Osteoblast (primary cell): ENCODE data around the gene TESPA1. TPM values are rescaled to one million over a fixed set of nuclear protein-coding genes. Genes with fewer than 3 reads are reported as not detected.
"Not testable (repeated sequence)": the region's sequence is repeated elsewhere in the genome, so short reads cannot be mapped to it uniquely, and the experiment has no call there.

ENCODE experiments used
- DNase-seq: peaks from one replicate; pipeline ENCODE4 v3.0.0; 2011; ENCODE audit warnings: low spot score, mixed read lengths; ENCODE audit not compliant: insufficient read length; ENCODE audit errors: missing footprints
- H2AFZ ChIP-seq: 2 replicates; pipeline ENCODE4 v1.6.0; 2011; ENCODE audit warnings: mild to moderate bottlenecking, low read length
- H3K27ac ChIP-seq: 2 replicates; pipeline ENCODE4 v1.5.1; 2011; ENCODE audit warnings: mild to moderate bottlenecking, low read depth, low read length, moderate library complexity
- H3K27me3 ChIP-seq: 2 replicates; pipeline ENCODE4 v1.6.0; 2012; ENCODE audit warnings: mild to moderate bottlenecking, control low read depth, inconsistent platforms, low read length, moderate library complexity; ENCODE audit not compliant: insufficient read depth
- H3K36me3 ChIP-seq: 2 replicates; pipeline ENCODE4 v1.5.1; 2011; ENCODE audit warnings: mild to moderate bottlenecking, low read length, control low read depth, moderate library complexity; ENCODE audit not compliant: insufficient read depth
- H3K4me1 ChIP-seq: 2 replicates; pipeline ENCODE4 v1.5.1; 2011; ENCODE audit warnings: mild to moderate bottlenecking, low read length, control low read depth, moderate library complexity; ENCODE audit not compliant: insufficient read depth
- H3K4me2 ChIP-seq: 2 replicates; pipeline ENCODE4 v1.6.0; 2011; ENCODE audit warnings: mild to moderate bottlenecking, low read length; ENCODE audit not compliant: insufficient read depth
- H3K4me3 ChIP-seq: fragments of 200-600 bp; sonication (generic); 3 replicates; pipeline ENCODE4 v1.5.1; 2012; ENCODE audit warnings: mild to moderate bottlenecking, low read length, inconsistent platforms; ENCODE audit not compliant: insufficient read depth
- H3K79me2 ChIP-seq: 2 replicates; pipeline ENCODE4 v1.6.0; 2012; ENCODE audit warnings: mild to moderate bottlenecking, low read length, control low read depth, inconsistent platforms; ENCODE audit not compliant: insufficient read depth
- H3K9me3 ChIP-seq: 2 replicates; pipeline ENCODE4 v1.5.1; 2011; ENCODE audit warnings: low read depth, low read length, control low read depth
- H4K20me1 ChIP-seq: 2 replicates; pipeline ENCODE4 v1.6.0; 2012; ENCODE audit warnings: mild to moderate bottlenecking, low read length, control low read depth; ENCODE audit not compliant: insufficient read depth
- total RNA-seq: library from RNA; depleted of rRNA; stranded (reverse); fragments of >200 nt; gene quantifications from 2 replicates; pipeline ENCODE4 v1.2.3, GENCODE V29; 2012
- TF ChIP-seq, protein P1 (sequence below): IDR thresholded peaks from 2 replicates; pipeline ENCODE4 v1.5.1; 2011; ENCODE audit warnings: mild to moderate bottlenecking, low read depth, low read length, moderate library complexity; ENCODE audit errors: extremely low read depth

Gene TESPA1
- total RNA-seq, 1 donor, result not detected

DNA sequence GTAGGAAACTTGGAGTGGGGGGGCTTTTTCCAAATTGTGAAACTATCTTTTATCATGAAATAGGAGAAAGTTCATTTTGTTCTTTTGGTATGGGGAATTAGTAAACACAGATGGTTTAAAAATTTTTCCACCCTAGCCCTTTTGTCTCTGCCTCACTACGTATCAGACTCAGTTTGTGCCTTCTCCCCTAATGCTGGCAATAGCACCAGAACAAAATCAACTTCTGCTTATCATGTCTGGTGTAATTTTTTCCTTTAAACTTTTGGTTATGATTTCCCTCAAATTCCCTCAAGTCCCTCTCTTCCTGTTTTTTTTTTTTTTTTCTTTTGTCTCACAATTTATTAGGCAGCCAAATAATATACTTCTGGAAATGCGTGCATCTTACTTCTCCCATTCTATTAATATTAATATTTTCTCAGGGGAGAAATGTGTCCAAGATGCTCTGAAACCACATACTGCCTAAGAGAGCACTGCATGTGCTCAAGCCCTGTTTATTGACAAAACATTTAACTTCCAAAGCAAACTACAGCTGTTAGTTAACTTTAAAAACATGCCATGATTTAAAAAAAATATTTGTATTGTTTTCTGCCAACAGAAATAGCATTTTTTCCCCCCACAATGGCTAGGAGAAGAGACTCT, 35.4 kb downstream of the TESPA1 start:
- Histone ChIP-seq H3K27me3 (no peaks in the 10 kb centered on the region), H4K20me1 (no peaks in the 10 kb centered on the region), H3K79me2 (no peaks in the 10 kb centered on the region), H3K4me2 (no peak overlapping the region), H3K4me3 (no peak overlapping the region), H3K9me3 (no peaks in the 10 kb centered on the region), H3K4me1 (no peaks in the 10 kb centered on the region), H3K36me3 (no peaks in the 10 kb centered on the region), H2AFZ (no peak overlapping the region), H3K27ac (no peak overlapping the region)
- no peak for DNase-seq
- TF ChIP-seq, protein P1, sequence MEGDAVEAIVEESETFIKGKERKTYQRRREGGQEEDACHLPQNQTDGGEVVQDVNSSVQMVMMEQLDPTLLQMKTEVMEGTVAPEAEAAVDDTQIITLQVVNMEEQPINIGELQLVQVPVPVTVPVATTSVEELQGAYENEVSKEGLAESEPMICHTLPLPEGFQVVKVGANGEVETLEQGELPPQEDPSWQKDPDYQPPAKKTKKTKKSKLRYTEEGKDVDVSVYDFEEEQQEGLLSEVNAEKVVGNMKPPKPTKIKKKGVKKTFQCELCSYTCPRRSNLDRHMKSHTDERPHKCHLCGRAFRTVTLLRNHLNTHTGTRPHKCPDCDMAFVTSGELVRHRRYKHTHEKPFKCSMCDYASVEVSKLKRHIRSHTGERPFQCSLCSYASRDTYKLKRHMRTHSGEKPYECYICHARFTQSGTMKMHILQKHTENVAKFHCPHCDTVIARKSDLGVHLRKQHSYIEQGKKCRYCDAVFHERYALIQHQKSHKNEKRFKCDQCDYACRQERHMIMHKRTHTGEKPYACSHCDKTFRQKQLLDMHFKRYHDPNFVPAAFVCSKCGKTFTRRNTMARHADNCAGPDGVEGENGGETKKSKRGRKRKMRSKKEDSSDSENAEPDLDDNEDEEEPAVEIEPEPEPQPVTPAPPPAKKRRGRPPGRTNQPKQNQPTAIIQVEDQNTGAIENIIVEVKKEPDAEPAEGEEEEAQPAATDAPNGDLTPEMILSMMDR, result no peak

DNA sequence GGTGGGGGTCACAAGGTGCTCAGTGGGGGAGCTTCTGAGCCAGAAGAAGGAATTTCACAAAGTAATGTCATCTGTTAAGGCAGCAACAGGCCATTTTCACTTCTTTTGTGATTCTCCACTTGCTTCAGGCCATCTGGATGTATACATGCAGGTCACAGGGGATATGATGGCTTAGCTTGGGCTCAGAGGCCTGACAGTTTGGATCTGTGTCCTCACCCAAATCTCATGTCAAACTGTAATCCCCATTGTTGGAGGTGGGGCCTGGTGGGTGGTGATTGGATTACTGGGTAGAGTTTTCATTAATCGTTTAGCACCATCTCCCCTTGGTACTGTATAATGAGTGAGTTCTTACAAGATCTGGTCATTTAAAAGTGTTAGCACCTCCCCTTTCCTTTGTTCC, 36.4 kb downstream of the TESPA1 start:
- H4K20me1 ChIP-seq, result no peaks in the 10 kb centered on the region
- H3K79me2 ChIP-seq, result no peaks in the 10 kb centered on the region
- H3K36me3 ChIP-seq, result no peaks in the 10 kb centered on the region
- TF ChIP-seq, protein P1, result no peak
- DNase-seq, result no peak
- H3K27me3 ChIP-seq, result no peaks in the 10 kb centered on the region
- H3K27ac ChIP-seq, result no peak overlapping the region
- no peak overlapping the region for H2AFZ ChIP-seq
- no peak overlapping the region for H3K4me3 ChIP-seq
- no peaks in the 10 kb centered on the region for H3K9me3 ChIP-seq
- no peaks in the 10 kb centered on the region for H3K4me1 ChIP-seq
- H3K4me2 ChIP-seq, result no peak overlapping the region

DNA sequence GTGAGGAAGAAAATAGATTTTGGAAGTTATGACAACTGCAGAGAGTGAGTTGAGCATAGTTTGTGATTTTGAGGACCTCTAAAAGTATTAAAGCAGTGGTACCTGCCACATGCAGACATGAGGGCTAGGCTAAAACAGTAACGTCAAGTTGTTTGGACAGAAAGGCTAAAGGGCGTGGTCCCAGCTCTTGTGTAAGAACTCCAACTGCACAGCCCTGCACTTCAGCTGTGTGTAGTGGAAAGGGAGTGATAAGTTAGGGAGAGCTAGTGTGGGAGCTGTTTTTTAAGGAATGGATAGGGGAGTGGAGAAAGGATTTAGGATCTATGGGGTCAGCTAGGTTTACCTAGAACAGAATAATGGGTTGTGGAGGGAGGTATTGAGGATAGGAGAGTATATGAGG, 39.5 kb downstream of the TESPA1 start:
- TF ChIP-seq, protein P1, result no peak
- Histone ChIP-seq H3K4me1 (no peaks in the 10 kb centered on the region), H4K20me1 (no peaks in the 10 kb centered on the region), H3K9me3 (no peaks in the 10 kb centered on the region), H3K36me3 (no peaks in the 10 kb centered on the region), H2AFZ (no peak overlapping the region), H3K4me3 (no peak overlapping the region), H3K4me2 (no peak overlapping the region), H3K79me2 (no peaks in the 10 kb centered on the region), H3K27ac (no peak overlapping the region), H3K27me3 (no peaks in the 10 kb centered on the region)
- DNase-seq, result no peak

DNA sequence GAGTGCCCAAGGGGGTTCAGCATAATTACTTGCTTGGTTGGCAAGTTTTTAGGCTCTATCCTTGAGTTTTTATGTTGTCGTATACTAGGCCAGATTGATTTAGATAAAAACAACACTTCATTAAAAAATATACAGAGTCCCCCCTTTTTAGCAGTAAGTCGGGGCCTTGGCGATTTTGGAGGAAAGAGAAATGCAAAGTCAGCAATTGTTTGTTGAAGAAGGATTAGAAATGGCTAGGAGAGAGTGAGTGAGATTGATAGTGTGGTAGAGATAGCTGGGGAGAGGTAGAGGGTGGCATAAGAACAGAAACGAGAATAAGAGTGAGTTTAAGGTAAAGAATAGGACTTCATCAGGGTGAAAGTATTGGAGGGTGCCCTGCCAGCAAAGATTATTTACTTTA, 41.3 kb downstream of the TESPA1 start:
- not testable (repeated sequence) for DNase-seq, H3K27ac ChIP-seq, H3K9me3 ChIP-seq, H2AFZ ChIP-seq, H3K4me2 ChIP-seq, H3K27me3 ChIP-seq, H3K4me1 ChIP-seq, H4K20me1 ChIP-seq, H3K4me3 ChIP-seq, H3K36me3 ChIP-seq, H3K79me2 ChIP-seq
